Activated gamma-delta T cell treated with anti-CD3 and anti-CD28 coated beads, Interleukin-2, amount 50 U/mL, for 16 hours (primary cell): Measurements from ENCODE around the gene NOXO1.

ENCODE experiments used
- DNase-seq: peaks from one replicate; pipeline ENCODE4 v3.0.0-alpha.2; 2020; ENCODE audit warnings: low read depth

Gene NOXO1

GRCh38 chr16:1979271-1980029 is 1.8 kb downstream of the NOXO1 start:
- DNase-seq, result no peak

- no peak for DNase-seq
Observed at GRCh38 chr16:1978476-1979120, 2.7 kb downstream of the NOXO1 start.

DNA sequence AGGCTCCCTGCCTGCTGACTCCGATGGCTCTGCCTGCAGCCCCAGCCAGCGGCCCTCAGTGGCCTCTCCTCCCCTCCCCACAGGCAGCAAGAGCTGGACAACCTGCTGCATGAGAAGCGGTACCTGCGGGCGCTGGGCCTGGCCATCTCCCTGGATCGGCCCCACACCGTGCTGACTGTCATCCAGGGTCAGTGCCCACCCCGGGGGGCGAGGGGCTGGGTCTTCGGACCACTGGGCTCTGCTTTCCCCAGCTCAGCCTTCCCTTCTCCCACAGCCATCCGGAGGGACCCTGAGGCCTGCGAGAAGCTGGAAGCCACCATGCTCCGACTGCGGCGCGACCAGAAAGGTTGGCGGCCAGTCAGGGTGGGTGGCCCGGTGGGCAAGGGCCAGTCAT is 3.4 kb downstream of the NOXO1 start:
- DNase-seq, result no peak

GRCh38 chr16:1976951-1977874 is 4.1 kb downstream of the NOXO1 start:
- no peak for DNase-seq

GRCh38 chr16:1976216-1976520 is 5.1 kb downstream of the NOXO1 start:
- no peak for DNase-seq

- DNase-seq, result no peak
Observed at GRCh38 chr16:1975432-1976215, 5.6 kb downstream of the NOXO1 start.

DNA sequence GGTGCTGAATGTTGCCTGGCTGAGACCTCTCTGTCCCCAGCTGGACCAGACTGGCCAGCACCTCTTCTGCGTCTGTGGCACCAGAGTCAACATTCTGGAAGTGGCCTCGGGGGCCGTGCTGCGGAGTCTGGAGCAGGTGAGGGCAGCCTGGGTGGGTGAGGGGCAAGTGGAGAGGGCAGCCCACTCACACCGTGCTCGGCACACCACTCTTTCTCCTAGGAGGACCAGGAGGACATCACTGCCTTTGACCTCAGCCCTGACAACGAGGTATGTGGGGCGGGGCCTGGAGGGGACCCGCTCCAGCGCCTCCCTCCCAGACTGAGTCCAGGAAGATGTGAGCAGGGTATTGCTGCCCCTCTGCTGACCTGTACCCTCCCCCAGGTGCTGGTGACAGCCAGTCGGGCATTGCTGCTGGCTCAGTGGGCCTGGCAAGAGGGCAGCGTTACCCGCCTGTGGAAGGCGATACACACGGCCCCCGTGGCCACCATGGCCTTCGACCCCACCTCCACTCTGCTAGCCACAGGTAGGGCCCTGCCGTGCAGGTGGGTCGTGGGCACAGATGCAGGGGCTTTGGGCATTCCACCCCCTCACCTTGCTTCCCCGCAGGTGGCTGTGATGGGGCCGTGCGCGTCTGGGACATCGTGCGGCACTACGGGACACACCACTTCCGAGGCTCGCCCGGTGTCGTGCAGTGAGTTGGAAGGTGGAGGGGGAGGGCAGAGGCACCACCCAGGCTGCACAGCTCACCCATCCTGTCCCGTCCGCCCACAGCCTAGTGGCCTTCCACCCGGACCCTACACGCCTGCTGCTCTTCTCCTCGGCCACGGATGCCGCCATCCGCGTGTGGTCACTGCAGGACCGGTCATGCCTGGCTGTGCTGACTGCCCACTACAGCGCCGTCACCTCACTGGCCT is 6.9 kb downstream of the NOXO1 start:
- no peak for DNase-seq

DNA sequence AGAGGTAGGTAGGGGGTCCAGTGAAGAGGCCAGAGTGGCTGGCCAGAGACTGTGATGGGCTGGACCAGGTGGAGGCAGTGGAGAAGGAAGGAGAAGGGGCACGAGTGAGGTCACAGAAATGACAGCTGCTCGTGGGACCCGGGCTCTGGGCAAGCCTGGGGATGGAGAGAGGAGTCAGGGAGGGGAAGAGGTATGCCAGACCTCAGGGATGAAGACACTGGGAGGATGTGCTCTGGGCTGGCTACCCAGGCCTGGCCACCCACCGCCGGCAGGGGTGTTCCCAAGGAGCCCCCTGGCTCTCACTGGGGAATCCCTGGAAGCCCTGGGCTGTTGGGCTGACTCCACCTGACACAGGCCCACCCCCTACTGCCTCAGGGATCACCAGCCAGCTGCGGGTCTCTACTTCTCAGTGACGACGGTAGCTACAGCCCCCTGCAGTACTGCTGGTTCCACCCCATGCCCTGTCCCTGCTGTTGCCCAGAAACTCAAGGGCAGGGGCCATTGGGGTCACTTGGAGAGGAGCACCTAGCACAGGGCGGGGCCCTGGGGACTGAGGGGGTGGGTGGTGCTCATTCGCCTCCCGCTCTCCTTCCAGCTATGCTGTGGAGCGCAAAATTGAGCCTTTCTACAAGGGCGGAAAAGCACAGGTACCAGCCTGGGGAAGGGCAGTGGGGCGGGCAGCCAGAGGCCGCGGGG is 7.7 kb downstream of the NOXO1 start:
- no peak for DNase-seq

DNA sequence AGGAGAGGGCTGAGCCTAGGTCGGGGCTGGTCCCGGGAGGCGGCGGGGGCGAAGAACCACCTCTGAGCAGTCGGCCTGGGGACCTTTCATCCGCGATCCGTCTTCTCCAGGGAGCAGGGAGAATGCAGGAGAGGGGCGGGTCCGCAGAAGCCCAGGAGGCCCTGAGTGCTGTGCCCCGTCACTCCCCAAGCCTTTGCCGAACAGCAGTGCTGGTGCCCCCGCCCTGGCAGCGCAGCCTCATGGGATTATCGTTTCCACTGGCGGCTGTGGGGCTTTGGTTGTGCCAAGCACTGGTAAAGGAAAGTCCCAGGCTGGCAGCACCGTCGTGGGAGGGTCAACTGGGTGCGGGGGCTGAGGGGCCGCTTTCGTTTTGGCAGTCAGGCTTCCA is 8.8 kb downstream of the NOXO1 start:
- DNase-seq, result no peak

DNA sequence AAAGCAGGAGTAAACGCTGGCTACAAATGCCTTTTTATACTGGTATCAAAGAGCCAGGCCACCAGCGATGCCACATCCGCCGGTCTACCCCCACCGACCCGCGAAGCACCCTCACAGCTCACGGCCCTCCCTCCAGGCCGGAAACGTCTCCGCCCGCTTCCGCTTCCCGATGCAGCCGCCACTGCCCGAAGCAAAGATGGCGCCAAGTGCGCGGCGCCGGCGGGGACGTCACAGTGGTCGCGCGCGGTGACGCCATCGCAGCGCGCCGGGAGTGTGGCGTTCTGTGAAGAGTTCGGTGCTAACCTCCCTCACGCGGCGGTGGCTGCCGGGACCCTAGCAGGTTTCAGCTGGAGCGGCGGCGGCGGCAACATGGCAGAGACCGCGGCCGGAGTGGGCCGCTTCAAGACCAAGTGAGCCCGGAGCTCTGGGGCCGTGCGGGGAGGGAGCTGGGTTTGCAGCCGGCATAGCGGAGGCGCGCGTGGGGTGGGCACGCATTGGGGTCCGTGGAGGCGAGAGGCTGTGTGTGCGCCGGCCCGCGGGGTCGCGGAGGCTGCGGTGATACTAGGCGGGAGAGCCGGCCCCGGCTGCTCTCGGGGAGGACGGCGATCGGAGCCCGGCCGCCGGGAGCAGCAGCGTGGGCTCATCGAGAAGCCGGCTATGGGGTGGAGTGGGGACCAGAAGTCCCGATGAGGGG is 9.3 kb downstream of the NOXO1 start, which contains the start of gene TBL3:
TBL3 (plus strand) TSS at position 258 of the 694 bp plus-strand sequence; CDS start at position 370, 112 bp downstream.
- peak; percentile 97 for DNase-seq

DNA sequence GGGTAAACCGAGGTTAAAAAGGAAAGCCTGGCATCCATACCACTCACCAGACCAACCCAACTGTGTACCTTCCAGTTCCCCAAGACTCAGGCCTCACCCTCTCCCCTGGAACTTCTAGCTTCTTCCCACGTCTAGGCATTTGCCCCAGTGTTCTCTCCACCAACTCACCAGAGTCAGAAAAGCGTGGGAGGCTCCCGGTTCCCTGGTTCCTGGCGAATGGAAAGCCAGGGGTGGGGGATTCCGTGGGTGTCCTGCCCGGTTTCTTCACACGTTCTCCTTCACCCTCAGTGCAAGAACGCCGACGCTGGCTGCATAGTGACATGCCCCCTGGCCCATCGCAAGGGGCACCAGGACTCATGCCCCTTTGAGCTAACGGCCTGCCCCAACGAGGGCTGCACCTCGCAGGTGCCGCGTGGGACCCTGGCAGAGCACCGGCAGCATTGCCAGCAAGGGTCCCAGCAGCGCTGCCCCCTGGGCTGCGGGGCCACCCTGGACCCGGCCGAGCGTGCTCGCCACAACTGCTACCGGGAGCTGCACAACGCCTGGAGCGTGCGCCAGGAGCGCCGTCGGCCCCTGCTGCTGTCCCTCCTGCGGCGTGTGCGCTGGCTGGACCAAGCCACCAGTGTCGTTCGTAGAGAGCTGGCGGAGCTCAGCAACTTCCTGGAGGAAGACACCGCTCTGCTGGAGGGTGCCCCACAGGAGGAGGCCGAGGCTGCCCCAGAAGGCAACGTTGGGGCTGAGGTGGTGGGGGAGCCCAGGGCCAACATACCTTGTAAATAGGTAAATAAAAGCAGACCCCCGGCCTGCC is 12.9 kb downstream of the NOXO1 start:
- no peak for DNase-seq

DNA sequence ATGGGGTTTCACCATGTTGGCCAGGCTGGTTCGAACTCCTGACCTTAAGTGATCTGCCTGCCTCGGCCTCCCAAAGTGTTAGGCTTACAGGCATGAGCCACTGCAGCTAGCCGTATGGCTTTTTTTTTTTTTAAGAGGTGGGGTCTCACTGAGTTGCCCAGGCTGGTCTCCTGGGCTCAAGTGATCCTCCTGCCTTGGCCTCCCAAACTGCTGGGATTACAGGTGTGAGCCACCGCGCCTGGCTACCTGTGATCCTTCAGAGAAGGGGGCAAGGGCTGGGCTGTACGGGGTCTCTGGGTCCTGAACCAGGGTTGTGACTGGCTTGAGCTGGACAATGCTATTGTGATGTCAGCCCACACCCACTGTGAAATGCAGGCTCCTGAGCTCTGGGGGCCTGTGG is 14.8 kb downstream of the NOXO1 start, which contains the start of gene RNF151:
RNF151 (plus strand) TSS at position 397 of the 400 bp plus-strand sequence. CDS start 26 bp downstream, outside the sequence.
- DNase-seq, result no peak

DNA sequence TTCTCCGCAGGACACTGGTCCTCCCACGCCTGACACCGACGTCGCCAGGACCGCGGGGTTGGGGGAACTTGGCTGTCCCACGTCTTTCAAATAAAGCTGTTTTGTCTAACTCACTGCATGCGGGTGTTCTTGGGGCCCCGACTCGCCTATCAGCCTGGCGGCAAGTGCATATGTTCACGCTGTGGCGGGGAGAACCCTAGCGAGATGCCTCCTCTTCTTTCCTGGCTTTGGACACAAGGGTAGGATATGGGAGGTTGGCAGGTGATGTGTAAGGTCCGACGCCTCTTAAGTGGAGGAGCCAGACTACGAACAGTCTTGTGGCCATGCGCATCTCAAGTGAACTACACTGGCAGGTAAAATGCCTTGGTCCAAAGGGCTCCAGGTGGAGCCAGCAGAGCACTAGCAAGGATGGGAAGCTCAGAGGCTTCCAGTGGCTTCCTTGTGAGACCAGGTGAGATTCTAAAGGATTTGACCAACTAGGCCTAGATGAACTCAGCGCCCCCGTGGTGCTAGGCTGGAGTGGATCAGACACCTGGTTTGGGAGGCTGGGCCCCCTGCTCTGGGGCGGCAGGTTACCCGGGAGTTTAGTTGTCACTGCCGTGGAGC is 15.8 kb downstream of the NOXO1 start:
- DNase-seq, result no peak

DNA sequence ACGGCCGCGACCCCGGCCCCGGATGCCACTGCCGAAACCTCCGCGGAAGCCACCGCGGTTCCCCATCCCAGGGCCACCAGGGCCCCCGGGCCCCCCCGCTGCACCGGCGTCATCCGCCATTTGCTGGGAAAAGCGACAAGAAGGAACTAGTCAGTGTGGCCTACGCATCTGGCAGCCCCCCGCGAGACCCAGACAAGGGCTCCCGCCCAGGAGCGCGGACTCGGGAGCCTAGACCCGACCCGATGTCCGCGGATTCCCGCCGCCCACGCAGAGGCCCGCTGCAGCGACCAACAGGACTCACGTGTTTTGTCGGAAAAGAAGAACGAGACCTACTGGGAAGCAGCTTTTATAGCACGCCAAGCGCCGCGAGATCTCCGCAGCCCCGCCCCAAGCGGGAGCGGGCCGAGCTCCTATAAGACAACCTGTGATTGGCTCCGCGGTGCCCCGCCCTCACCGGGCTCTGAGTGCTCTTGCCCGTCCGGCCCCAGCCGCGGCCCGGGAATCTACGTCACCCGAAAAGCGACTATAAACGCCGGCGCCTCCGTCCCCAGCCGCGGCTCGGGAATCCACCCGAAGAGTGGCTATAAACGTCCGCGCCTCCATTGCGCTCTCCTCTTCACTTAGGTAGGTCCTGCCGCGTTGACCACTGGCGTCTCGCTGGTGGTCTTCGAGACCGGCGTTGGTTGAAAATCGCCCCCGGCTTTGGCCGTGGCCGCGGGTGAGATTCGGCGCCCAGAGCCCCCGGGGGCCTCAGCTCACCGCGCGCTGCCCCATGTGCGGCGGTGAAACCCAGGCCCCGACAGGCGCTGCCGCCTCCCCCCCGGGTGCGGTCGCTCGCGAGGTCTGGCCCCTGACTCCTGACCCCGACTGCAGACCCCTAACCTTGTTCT is 16.5 kb downstream of the NOXO1 start, which contains the start of gene RPS2:
RPS2 (minus strand) TSS at position 321 of the 890 bp plus-strand sequence; CDS start at position 120, 201 bp downstream.
- peak; percentile 95 for DNase-seq

DNA sequence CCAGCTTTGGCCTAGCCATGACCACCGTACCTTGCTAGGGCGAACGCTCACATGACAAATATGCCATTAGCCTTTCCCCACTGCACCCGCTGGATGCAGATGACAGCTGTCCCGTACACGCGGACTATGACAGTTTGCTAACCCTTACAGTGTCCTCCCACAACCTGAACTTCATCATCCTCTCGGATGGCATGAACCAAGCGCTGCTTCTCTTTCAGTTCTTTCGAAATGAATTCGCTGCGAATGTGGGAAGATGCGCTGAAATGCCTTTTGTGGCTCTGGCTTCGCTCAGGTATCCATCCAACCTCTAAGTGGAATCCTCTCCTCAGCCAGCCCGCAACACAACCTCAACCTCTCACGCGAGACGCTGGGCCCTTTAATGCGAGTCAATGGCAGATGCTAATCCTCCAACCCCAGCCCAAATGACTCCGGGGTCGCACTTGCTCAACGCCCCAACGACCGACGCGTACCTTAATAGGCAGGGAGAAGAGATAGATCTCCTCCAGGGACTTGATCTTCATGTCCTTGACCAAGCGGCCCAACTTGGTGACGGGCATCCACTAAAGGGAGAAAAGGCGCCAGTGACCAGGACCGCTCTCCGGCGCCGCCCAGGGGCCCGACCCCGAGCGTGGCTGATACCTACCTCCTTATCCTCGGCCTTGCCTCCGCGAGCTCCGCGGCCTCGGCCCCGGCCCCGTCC is 17.3 kb downstream of the NOXO1 start:
- DNase-seq, result no peak
